Measurements from ENCODE around the gene DCTPP1.
A peak's percentile ranks its signal among the peaks of the same experiment; 100 is the strongest.
"Not testable (repeated sequence)": the region's sequence is repeated elsewhere in the genome, so short reads cannot be mapped to it uniquely, and the experiment has no call there.

DCTPP1 gene

GRCh38 chr16:30413112-30413806, 16.6 kb downstream of the DCTPP1 start:
- no peak for DNase-seq (ENCODE audit: low read depth, low spot score)

DNA sequence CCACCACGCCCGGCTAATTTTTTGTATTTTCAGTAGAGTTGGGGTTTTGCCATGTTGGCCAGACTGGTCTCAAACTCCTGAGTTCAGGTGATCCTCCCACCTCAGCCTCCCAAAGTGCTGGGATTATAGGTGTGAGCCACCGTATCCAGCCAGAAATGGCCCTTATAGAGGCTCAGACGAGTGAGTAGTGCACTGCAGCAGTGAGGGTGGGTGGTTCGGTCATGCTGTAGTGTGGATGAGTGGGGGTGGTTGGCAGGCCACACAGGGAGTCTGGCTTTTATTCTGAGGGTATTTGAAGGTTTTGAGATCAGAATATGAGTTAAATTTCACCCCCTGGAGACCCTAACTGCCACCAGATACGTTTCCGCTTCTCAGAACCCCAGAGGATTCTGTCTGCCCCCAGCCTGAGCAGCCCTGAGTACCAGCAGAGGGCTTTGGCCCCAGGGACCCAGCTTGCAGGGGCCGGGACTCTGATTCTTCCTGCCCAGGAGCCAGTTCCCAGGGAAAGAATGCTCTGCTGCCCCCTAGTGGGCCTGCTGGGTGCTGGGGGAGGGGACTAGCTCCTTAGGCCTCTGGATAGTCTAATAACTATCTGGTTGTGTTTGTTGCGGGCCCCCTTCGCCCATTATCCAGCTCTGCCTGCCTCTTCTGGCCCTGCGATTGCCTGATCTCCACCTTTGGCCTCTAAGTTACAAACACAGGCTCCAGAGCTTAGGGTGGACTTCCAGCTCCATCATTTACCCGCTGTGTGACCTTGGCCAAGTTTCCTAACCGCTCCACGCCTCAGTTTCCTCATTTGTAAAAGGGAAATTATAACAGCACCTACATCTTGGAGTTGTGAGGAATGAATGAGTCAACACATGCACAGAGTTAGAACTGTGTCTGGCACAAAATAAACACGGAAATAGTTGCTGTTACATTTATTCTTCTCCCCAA, 20.4 kb downstream of the DCTPP1 start:
- DNase-seq (ENCODE audit: low read depth, low spot score): peak; percentile 64

GRCh38 chr16:30407804-30408534, 21.9 kb downstream of the DCTPP1 start:
- no peak for DNase-seq (ENCODE audit: low read depth, low spot score)

DNA sequence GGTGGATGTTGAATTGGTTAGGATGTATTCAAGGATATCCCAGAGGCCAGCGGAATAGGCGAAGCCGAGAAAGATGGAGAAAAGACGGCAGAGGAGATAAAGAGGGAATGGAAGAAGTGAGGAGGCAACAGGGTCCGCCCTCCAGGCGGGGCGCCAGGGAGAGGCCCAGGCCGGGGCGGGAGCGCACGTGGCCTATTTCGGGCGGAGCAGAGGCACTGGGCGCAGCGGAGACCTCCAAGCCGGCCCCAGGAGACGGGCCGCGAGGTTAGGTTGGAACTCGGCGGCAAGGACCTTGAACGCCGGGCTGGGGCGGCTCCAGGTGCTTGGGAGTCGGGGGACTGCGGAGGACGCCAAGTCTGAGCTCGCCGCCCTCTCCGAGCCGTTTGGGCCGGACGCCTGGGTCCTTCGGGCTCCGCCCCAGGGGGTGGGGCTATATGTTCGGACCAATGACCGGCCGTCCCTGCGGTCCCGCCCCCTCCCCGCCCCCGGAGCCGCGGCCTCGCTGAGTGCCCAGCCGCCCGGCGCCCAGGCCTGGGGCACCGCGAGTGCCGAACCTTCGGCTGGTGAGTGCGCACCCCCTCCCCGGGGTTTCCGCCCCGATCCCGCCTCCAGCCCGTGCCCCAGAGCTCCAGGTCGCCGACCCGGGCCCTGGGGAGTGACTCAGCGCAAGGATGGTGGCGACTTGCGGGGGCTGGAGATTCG, 22.6 kb downstream of the DCTPP1 start, which contains the start of gene ZNF771:
Gene ZNF771 (plus strand): TSS at position 505 of the 702 bp plus-strand sequence. CDS start 448 bp downstream, outside the sequence.
- peak; percentile 63 for DNase-seq (ENCODE audit: low read depth, low spot score)

DNA sequence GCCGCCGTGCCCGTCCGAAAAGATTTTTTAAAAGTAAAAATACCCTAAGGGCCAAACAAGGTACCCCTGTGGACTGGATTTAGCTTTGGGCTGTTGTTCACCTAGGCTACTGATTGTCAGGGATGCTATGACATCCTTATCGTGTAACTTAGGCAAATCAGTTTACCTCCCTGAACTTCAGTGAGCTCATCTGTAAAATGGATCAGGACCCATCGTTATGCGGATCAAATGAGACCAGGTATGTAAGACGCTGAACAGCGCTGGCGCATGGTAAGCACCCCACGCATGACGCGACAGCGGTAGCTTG, 23.1 kb downstream of the DCTPP1 start:
- no peak for DNase-seq (ENCODE audit: low read depth, low spot score)

DNA sequence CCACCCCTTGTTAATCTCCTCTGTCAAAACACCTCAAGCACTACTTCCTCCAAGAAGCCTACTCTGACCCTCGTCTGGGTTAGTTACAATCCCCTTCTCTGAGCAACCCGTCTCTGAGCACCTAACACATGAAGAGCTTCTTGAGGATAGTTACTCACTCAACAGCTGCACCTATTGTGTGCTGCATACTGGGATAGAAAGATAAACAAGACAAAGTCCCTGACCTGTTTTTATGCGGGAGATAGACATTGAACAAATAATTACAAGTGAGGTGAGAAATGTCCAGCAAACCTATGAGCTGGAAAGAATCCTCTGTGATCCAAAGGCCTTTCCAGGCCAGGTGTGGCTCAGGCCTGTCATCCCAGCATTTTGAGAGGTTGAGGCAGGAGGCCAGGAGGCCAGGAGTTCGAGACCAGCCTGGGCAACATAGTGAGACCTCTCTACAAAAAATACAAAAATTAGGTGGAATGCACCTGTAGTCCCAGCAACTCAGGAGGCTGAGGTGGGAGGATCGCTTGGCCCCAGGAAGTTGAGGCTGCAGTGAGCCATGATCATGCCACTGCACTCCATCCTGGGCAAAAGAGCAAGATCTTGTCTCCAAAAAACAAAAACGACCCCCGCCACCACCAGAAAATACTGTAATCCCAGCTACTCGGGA, 27.9 kb downstream of the DCTPP1 start:
- no peak for DNase-seq (ENCODE audit: low read depth, low spot score)

GRCh38 chr16:30399435-30400186, 30.2 kb downstream of the DCTPP1 start:
- DNase-seq (ENCODE audit: low read depth, low spot score): no peak

- DNase-seq (ENCODE audit: low read depth, low spot score): no peak
Measured at GRCh38 chr16:30398661-30399434, 31.0 kb downstream of the DCTPP1 start.

DNA sequence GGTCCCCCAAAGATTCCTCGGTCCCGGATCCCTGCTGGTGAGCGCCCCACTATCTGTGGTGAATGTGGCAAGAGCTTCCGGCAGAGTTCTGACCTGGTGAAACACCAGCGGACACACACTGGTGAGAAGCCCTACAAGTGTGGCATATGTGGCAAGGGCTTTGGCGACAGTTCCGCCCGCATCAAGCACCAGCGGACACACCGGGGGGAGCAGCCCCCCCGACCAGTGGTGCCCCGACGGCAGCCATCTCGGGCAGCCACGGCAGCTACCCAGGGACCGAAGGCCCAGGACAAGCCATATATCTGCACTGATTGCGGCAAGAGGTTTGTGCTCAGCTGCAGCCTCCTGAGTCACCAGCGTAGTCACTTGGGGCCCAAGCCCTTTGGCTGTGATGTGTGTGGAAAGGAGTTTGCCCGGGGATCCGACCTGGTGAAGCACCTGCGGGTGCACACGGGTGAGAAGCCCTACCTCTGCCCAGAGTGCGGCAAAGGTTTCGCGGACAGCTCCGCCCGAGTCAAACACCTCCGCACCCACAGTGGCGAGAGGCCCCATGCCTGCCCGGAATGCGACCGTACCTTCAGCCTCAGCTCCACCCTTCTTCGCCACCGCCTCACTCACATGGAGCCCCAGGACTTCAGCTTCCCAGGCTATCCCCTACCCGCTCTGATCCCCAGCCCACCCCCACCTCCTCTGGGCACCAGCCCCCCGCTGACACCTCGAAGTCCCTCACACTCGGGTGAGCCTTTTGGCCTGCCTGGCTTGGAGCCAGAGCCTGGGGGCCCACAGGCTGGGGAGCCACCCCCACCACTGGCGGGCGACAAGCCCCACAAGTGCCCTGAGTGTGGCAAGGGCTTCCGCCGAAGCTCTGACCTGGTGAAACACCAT, 31.8 kb downstream of the DCTPP1 start:
- DNase-seq (ENCODE audit: low read depth, low spot score): no peak

DNA sequence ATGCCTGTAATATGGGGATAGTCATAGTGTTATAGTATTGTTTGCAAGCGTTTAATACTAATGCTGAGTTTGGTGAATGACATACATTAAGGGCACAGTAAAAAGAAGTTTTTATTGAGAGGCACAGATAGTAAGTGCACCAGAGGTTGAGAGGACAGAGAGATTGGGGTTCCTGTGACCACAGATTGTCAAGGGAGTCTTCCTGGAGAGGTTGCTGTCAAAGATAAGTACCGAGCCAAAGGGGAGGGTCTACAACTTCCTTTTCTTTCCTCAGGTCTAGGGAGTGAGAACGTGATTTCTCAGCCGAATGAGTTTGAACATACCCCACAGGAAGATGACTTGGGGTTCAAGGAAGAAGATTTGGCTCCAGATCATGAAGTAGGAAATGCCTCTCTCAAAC, 32.8 kb downstream of the DCTPP1 start:
- DNase-seq (ENCODE audit: low read depth, low spot score): no peak

- DNase-seq (ENCODE audit: low read depth, low spot score): not testable (repeated sequence)
Measured at GRCh38 chr16:30396627-30397026, 33.2 kb downstream of the DCTPP1 start.

GRCh38 chr16:30395992-30396585, 33.7 kb downstream of the DCTPP1 start:
- no peak for DNase-seq (ENCODE audit: low read depth, low spot score)

DNA sequence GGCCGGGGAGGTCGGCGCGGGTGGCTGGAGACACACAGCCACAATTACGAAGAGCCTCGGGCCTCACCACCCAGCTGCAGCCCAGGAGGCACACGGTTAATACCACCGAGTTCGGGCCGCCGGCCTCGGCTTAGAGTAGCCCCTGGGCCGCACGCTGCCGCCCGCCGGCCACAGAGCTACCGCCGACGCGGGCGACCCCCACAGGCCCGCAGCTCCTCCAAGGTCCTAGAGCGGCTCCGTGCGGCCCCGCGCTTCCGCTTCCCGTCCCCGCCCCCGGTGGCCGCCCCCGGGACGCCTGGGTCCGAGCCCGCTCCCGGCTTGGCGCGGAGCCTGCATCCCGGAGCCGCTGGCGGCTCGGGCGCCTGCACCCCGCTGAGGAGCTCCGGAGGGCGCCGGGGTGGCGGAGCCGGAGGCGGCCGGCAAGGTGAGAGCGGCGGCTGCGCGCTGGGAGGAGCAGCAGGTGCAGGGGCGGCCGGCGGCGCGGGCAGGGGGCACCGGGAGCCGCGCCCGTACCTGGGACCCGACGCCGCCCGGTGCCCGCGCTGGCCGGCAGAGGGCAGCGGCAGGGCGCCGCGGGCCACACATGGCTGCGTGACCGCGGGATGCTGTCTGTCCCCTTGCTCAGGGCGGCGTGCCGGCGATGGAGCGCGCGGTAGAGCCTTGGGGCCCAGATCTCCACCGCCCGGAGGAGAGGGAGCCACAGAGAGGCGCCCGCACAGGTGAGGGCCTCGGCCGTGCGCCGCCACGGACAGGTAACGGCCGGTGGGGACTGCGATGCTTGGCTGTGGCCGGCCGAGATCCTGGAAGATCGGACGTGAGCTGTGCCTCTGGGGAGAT, 34.5 kb downstream of the DCTPP1 start, which contains the start of gene ZNF48:
Gene ZNF48 (plus strand): TSS at position 266 of the 837 bp plus-strand sequence. CDS start 375 bp downstream, at position 641.
- DNase-seq (ENCODE audit: low read depth, low spot score): peak; percentile 77

GRCh38 chr16:30394592-30395154, 35.2 kb downstream of the DCTPP1 start:
- DNase-seq (ENCODE audit: low read depth, low spot score): no peak

GRCh38 chr16:30383521-30383920, 46.3 kb downstream of the DCTPP1 start:
- no peak for DNase-seq (ENCODE audit: low read depth, low spot score)

GRCh38 chr16:30382111-30382881, 47.5 kb downstream of the DCTPP1 start, which contains the start of gene SEPTIN1:
TSS of gene SEPTIN1 (minus strand) at chr16:30382561. CDS start at chr16:30382542, 19 bp downstream.
- no peak for DNase-seq (ENCODE audit: low read depth, low spot score)

All from smooth muscle cell of the brain vasculature (primary cell).